HEK293 (cell line): ENCODE results near the gene RINT1.

Experiments
- CTCF ChIA-PET: fragments of 350-600 bp; formaldehyde crosslinking; extraction: SDS; loops from one replicate; lab custom pipeline; 2021; ENCODE audit warnings: antibody characterized with exemption; lab: Yijun Ruan, JAX
- POLR2A ChIA-PET: fragments of 300-600 bp; formaldehyde crosslinking; extraction: SDS; loops from one replicate; lab custom pipeline; 2020; ENCODE audit warnings: antibody characterized with exemption, inconsistent platforms; lab: Yijun Ruan, JAX
- H3K27ac ChIP-seq: fragments of 200-500 bp; sonication (Bioruptor generic); 2 replicates; pipeline ENCODE4 v1.5.1; 2014; ENCODE audit warnings: low read depth, low read length, control low read depth, inconsistent platforms; ENCODE audit errors: extremely low read depth
- H3K36me3 ChIP-seq, 2 experiments: fragments of 200-500 bp in 1 of 2; sonication (Bioruptor generic) in 1 of 2; 1 replicate in 1 of 2; 2 replicates in 1 of 2; pipeline ENCODE4 v1.5.1; 2014 to 2017; ENCODE audit warnings: inconsistent platforms in 2 of 2, low read length in 2 of 2; ENCODE audit not compliant: control insufficient read depth in 2 of 2, insufficient read depth in 1 of 2
- H3K4me1 ChIP-seq: fragments of 200-500 bp; sonication (Bioruptor generic); 2 replicates; pipeline ENCODE4 v1.5.1; 2014; ENCODE audit warnings: mild to moderate bottlenecking, low read length, inconsistent platforms; ENCODE audit not compliant: control insufficient read depth, insufficient read depth
- H3K4me3 ChIP-seq: 2 replicates; pipeline ENCODE4 v1.5.1; 2011; ENCODE audit warnings: low read depth, mild to moderate bottlenecking, control low read depth, low read length, moderate library complexity
- H3K9me3 ChIP-seq: fragments of 200-500 bp; sonication (Bioruptor generic); 2 replicates; pipeline ENCODE4 v1.5.1; 2014; ENCODE audit warnings: low read depth, low read length, inconsistent platforms; ENCODE audit not compliant: control insufficient read depth, insufficient read depth
- ELK4 ChIP-seq: IDR thresholded peaks from 2 replicates; pipeline ENCODE4 v1.6.1; 2011; ENCODE audit warnings: mild to moderate bottlenecking, low read depth, low read length, borderline replicate concordance
- SP3 ChIP-seq: fragments of 450-650 bp; formaldehyde crosslinking; IDR thresholded peaks from 2 replicates; pipeline ENCODE4 v1.5.1; 2016; ENCODE audit warnings: missing biosample characterization, missing genetic modification characterization
- ZFP37 ChIP-seq: fragments of 450-650 bp; formaldehyde crosslinking; IDR thresholded peaks from 2 replicates; pipeline ENCODE4 v1.5.1; 2016; ENCODE audit warnings: missing biosample characterization, missing genetic modification characterization
- ZIC2 ChIP-seq: fragments of 450-650 bp; formaldehyde crosslinking; IDR thresholded peaks from 2 replicates; pipeline ENCODE4 v1.5.1; 2016; ENCODE audit warnings: missing biosample characterization, missing genetic modification characterization
- ZNF132 ChIP-seq: fragments of 450-650 bp; formaldehyde crosslinking; IDR thresholded peaks from 2 replicates; pipeline ENCODE4 v1.5.1; 2017; ENCODE audit warnings: missing biosample characterization, missing genetic modification characterization, borderline replicate concordance
- ZNF19 ChIP-seq: fragments of 450-650 bp; formaldehyde crosslinking; IDR thresholded peaks from 2 replicates; pipeline ENCODE4; 2016; ENCODE audit warnings: missing biosample characterization, missing genetic modification characterization, low read depth
- ZNF324 ChIP-seq: fragments of 450-650 bp; formaldehyde crosslinking; IDR thresholded peaks from 2 replicates; pipeline ENCODE4 v1.5.1; 2016; ENCODE audit warnings: missing biosample characterization, missing genetic modification characterization
- ZNF394 ChIP-seq: fragments of 450-650 bp; formaldehyde crosslinking; IDR thresholded peaks from 2 replicates; pipeline ENCODE4 v1.5.1; 2016; ENCODE audit warnings: missing biosample characterization, missing genetic modification characterization, mild to moderate bottlenecking, moderate library complexity, borderline replicate concordance
- ZNF529 ChIP-seq: fragments of 450-650 bp; formaldehyde crosslinking; IDR thresholded peaks from 2 replicates; pipeline ENCODE4 v1.5.1; 2017; ENCODE audit warnings: missing genetic modification characterization, missing biosample characterization; ENCODE audit not compliant: insufficient replicate concordance
- ZNF785 ChIP-seq: fragments of 450-650 bp; formaldehyde crosslinking; IDR thresholded peaks from 2 replicates; pipeline ENCODE4 v1.5.1; 2016; ENCODE audit warnings: missing biosample characterization, missing genetic modification characterization
- ZSCAN16 ChIP-seq: fragments of 450-650 bp; formaldehyde crosslinking; IDR thresholded peaks from 2 replicates; pipeline ENCODE4 v1.5.1; 2016; ENCODE audit warnings: missing biosample characterization, missing genetic modification characterization
- ZSCAN23 ChIP-seq: fragments of 450-650 bp; formaldehyde crosslinking; IDR thresholded peaks from 2 replicates; pipeline ENCODE4 v1.5.1; 2016; ENCODE audit warnings: missing biosample characterization, missing genetic modification characterization
- TF ChIP-seq, protein P1 (sequence below): fragments of 450-650 bp; formaldehyde crosslinking; IDR thresholded peaks from 2 replicates; pipeline ENCODE4 v1.5.1; 2016; ENCODE audit warnings: missing biosample characterization, missing genetic modification characterization
- TF ChIP-seq, protein P2 (sequence below): fragments of 450-650 bp; formaldehyde crosslinking; IDR thresholded peaks from 2 replicates; pipeline ENCODE4 v1.5.1; 2016; ENCODE audit warnings: missing biosample characterization, missing genetic modification characterization, low read depth

RINT1 gene

DNA sequence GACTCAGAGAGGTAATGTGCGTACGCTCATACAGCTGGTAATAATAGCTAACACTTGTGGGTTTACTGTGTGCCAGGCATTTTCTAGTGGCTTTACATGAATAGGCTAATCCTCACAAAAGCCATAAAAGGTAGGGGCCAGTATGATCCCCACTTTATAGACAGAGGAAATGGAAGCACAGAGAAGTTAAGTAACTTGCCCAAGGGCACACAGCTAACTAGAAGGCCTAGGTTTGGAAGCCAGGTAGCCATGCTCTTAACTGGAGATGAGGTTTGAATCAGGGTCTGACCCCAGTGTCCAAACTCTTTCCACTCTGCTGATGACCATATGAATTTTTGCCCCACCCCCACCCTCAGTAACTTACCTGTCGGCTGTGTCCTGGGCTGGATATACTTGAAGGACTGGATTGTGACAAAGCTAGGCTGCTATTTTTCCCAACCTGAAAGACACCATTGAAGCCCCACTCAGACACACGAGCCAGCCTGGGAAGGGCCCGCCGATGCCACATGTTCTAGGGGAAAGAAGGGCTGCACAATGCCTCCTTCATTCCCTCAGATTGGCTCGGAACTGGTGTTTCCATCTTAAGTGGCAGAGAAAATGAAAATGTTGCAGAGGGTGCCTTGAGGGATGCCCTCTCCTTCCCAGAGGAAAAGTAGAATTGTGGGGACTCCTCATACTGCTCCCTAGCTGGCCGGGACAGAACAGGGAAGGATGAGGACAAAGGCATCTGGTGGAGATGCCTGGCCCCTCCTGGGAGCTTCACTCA is 78.3 kb downstream of the RINT1 start:
- ChIA-PET POLR2A (no interaction called here), CTCF (no interaction called here)
- TF ChIP-seq ZIC2 (tag by site-specific recombination) (no peak), ZSCAN16 (tag by site-specific recombination) (no peak), ZNF19 (tag by site-specific recombination) (no peak)
- H3K27ac ChIP-seq, result no peak overlapping the region
- no peak overlapping the region for H3K4me3 ChIP-seq
- no peaks in the 10 kb centered on the region for H3K9me3 ChIP-seq
- H3K36me3 ChIP-seq, result peaks cover 0 to 3% of the 10 kb centered on the region in 2 experiments; a peak in 1 of 3 replicates
- no peaks in the 10 kb centered on the region for H3K4me1 ChIP-seq

- CTCF ChIA-PET, result interaction anchor here (0.7 kb wide), 1 partner anchor 369 kb away, joined by 3 read pairs; no protein-coding TSS in a partner anchor
- TF ChIP-seq ZNF132 (no peak), ZNF529 (tag by site-specific recombination) (no peak), ZFP37 (no peak), ZSCAN23 (tag by site-specific recombination) (no peak), ZNF324 (tag by site-specific recombination) (no peak), ELK4 (no peak), SP3 (tag by site-specific recombination) (no peak), ZNF394 (no peak), ZNF19 (tag by site-specific recombination) (no peak), ZNF785 (tag by site-specific recombination) (no peak)
- TF ChIP-seq, protein P1, sequence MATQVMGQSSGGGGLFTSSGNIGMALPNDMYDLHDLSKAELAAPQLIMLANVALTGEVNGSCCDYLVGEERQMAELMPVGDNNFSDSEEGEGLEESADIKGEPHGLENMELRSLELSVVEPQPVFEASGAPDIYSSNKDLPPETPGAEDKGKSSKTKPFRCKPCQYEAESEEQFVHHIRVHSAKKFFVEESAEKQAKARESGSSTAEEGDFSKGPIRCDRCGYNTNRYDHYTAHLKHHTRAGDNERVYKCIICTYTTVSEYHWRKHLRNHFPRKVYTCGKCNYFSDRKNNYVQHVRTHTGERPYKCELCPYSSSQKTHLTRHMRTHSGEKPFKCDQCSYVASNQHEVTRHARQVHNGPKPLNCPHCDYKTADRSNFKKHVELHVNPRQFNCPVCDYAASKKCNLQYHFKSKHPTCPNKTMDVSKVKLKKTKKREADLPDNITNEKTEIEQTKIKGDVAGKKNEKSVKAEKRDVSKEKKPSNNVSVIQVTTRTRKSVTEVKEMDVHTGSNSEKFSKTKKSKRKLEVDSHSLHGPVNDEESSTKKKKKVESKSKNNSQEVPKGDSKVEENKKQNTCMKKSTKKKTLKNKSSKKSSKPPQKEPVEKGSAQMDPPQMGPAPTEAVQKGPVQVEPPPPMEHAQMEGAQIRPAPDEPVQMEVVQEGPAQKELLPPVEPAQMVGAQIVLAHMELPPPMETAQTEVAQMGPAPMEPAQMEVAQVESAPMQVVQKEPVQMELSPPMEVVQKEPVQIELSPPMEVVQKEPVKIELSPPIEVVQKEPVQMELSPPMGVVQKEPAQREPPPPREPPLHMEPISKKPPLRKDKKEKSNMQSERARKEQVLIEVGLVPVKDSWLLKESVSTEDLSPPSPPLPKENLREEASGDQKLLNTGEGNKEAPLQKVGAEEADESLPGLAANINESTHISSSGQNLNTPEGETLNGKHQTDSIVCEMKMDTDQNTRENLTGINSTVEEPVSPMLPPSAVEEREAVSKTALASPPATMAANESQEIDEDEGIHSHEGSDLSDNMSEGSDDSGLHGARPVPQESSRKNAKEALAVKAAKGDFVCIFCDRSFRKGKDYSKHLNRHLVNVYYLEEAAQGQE (tag by site-specific recombination), result no peak
- TF ChIP-seq, protein P2, sequence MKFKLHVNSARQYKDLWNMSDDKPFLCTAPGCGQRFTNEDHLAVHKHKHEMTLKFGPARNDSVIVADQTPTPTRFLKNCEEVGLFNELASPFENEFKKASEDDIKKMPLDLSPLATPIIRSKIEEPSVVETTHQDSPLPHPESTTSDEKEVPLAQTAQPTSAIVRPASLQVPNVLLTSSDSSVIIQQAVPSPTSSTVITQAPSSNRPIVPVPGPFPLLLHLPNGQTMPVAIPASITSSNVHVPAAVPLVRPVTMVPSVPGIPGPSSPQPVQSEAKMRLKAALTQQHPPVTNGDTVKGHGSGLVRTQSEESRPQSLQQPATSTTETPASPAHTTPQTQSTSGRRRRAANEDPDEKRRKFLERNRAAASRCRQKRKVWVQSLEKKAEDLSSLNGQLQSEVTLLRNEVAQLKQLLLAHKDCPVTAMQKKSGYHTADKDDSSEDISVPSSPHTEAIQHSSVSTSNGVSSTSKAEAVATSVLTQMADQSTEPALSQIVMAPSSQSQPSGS (tag by site-specific recombination), result no peak
- Histone ChIP-seq H3K9me3 (no peaks in the 10 kb centered on the region), H3K4me3 (no peak overlapping the region), H3K4me1 (no peaks in the 10 kb centered on the region), H3K27ac (no peak overlapping the region), H3K36me3 (peaks cover 0 to 3% of the 10 kb centered on the region in 2 experiments; a peak in 1 of 3 replicates)
- POLR2A ChIA-PET, result no interaction called here
Measured at GRCh38 chr7:105611856-105612775, 80.1 kb downstream of the RINT1 start.
